GM19397 (cell line): ENCODE measurements around the gene HCN2.

ENCODE experiments used
- ATAC-seq: cut with Tn5 transposase; IDR thresholded peaks from one replicate; pipeline ENCODE4 v1.9.1; 2021; ENCODE audit warnings: mild to moderate bottlenecking, moderate library complexity; ENCODE audit not compliant: unreplicated experiment

Gene HCN2

DNA sequence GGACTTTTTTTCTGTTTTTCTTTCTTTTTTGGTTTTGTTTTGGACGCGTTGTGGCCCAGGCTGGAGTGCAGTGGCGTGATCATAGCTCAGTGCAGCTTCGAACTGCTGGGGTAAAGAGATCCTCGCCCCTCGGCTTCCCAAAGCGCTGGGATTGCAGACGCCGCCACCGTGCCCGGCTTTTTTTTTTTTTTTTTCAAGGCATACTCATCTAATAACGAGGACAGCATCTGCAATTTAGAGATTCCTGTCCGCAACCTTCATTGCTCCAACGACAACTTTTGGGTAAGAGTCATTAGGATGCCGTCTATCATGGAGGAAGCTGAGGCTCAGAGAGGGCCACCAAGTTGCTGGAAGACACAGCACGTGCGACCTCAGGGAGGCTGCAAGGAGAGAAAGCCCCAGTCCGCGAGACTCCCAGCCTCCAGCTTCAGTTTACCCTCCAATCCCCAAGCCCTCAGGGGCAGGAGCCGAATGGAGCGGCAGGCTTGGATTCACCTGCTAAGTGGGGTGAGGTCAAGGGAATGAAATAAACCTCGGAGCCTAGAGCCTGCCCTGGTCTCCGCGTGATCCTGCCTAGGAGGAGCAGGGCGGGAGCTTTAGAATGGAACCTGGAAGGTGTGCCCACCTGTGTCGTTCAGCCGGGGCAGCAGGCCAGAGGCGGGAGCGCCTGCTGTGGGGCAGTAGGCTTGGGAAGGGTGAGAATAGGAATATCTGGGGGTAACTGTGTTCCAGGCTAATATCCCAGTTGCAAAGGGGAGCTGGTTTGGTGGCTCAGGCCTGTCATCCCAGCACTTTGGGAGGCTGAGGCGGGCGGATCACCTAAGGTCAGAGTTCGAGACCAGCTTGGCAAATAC, 44.3 kb downstream of the HCN2 start:
- ATAC-seq: no peak

DNA sequence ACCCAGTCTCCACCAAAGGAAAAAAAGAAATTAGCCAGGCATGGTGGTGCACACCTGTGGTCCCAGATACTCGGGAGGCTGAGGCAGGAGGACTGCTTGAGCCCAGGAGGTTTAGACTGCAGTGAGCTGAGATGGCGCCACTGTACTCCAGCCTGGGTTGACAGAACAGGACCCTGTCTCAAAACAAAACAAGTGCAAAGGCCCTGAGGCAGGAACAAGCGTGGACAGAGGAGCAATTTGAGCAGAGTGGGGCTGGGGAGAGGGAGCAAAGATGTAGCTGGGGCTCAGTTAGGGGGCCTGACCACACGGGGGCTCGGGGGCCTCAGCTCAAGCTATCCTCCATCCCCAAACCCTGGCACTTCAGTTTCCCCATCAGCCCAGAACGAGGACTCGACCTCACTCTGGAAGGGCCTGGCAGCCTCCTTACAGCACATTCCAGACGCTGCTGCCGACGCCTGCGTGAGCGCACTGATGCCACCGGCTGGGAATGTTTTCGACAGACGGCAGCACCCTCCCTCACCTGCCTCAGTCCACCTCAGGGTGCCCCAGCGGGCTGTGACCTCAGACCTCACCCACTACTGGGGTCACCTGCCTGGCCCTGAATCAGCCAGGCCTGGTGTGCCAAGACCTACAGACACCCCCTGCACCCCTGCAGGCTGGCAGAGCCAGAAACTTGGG, 45.4 kb downstream of the HCN2 start:
- ATAC-seq: no peak

DNA sequence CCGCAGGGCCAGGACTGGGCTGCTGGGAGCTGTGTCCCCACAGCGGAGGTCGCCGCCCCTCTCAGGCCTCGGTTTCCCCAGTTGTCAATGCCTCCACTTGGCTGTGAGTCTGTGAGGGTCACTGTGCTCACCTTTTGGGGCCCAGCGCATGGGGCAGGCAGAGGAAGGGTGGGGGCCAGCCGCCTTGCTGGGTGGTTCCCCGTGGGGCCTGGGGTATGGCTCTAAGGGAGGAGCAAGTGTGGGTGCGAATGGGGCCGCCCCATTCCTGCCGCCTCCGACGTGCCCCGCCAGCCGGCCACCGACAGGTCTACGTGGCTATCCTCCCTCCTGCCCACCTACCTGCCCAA, 49.2 kb downstream of the HCN2 start:
- no peak for ATAC-seq

DNA sequence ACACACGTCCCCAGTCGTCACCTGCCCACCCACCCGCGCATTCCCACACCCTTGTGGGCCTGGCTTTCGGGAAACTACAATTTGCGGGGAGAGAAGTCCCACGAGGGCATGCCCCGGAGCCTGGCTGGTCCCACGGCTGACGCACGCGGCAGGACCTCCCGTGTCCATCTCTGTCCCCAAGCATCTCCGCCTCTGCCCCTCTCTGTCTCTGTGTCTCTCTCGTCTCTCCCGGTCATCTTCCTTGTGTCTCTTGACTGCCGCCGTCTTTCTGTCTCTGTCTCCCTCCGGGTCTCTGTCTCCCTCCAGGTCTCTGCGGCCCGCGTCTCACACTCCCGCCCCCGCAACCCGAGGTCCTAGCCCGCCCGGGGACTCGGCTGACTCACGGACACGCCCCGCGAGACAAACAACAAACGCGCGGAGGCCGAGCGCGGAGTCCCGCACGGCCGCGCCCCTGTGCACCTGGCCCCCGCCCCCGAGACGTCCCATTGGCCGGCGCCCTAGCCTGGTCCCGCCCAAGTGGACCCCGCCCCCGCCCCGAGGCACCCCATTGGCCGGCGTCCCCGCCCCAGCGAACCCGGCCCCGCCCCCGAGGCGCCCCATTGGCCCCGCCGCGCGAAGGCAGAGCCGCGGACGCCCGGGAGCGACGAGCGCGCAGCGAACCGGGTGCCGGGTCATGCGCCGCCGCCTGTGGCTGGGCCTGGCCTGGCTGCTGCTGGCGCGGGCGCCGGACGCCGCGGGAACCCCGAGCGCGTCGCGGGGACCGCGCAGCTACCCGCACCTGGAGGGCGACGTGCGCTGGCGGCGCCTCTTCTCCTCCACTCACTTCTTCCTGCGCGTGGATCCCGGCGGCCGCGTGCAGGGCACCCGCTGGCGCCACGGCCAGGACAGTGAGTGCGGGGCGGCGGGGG, 49.8 kb downstream of the HCN2 start, which contains the start of gene FGF22:
FGF22 (plus strand) TSS at position 627 of the 908 bp plus-strand sequence; CDS start at position 674, 47 bp downstream.
- ATAC-seq: peak; percentile 54

DNA sequence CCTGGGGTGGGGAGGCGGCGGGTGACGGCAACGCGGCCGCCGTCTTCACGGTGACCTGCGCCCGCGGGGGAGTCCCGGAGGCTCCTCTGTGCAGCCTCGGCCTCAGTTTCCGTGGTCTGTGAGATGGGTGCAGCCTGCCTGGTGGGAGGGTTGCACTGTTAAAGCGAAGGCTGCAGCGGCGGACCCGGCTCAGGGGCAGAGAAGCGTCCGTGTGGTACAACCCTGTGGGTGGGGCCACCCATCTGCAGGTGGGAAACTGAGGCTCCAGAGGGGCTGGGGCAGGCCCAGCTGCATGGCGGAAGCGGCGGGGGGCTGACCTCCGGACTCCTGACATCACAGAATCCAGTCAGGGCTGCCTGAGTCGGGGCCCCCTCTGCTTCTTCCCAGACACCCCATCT, 50.5 kb downstream of the HCN2 start:
- ATAC-seq: no peak

- ATAC-seq: no peak
These were observed 51.0 kb downstream of the HCN2 start for GRCh38 chr19:640606-641189.

GRCh38 chr19:641702-642101, 52.0 kb downstream of the HCN2 start:
- no peak for ATAC-seq

DNA sequence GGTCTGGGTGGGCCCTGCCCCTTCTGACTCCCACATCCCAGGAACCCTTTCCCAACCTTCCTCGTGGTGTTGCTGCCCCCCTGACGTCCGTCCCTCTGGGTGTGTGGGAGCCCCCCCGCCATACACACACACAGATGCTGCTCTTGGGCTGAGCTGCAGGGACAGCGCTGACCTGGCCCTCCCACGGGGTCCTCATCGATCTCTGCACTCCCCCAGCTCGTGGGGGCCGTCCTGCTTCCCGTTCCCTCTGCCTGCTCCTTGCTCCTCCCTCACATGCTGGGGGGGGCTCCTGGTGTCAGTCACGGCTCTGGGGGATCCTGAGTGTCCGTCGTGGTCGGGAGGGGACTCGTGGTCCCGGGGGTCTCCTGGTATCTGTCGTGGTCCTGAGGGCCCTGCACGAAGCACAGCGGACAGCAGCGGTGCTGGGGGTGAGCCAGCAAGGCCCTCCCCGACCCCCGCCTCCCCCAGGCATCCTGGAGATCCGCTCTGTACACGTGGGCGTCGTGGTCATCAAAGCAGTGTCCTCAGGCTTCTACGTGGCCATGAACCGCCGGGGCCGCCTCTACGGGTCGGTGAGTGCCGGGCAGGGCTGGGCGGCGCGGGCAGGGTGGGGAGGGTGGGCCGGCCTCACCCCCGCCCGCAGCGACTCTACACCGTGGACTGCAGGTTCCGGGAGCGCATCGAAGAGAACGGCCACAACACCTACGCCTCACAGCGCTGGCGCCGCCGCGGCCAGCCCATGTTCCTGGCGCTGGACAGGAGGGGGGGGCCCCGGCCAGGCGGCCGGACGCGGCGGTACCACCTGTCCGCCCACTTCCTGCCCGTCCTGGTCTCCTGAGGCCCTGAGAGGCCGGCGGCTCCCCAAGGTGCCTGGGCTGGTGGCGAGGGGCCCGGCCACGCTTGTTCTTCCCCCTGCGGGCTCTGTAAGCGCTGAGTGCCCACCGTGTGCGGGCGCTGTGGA, 53.4 kb downstream of the HCN2 start:
- ATAC-seq: no peak

GRCh38 chr19:643736-644135, 54.1 kb downstream of the HCN2 start:
- no peak for ATAC-seq

GRCh38 chr19:644363-644762, 54.7 kb downstream of the HCN2 start:
- no peak for ATAC-seq

DNA sequence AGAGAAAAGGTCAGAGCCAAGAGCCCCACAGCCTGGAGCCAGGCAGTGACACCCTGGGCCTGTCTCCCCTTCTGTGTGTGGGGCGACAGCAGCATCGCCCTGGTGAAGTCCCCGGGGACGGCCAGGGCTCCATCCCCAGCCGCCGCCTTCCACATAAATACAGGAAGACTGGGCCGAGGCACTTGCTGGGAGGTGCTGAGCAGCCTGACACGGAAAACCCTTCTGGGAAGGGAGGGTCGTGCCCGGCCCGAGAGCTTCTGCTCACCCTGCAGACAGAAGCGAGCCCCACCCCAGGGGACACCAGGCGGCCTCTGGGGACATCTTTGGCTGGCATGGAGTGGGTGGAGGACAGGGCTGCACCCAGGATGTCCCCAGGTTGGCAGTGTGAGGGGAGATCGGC, 55.1 kb downstream of the HCN2 start:
- no peak for ATAC-seq

DNA sequence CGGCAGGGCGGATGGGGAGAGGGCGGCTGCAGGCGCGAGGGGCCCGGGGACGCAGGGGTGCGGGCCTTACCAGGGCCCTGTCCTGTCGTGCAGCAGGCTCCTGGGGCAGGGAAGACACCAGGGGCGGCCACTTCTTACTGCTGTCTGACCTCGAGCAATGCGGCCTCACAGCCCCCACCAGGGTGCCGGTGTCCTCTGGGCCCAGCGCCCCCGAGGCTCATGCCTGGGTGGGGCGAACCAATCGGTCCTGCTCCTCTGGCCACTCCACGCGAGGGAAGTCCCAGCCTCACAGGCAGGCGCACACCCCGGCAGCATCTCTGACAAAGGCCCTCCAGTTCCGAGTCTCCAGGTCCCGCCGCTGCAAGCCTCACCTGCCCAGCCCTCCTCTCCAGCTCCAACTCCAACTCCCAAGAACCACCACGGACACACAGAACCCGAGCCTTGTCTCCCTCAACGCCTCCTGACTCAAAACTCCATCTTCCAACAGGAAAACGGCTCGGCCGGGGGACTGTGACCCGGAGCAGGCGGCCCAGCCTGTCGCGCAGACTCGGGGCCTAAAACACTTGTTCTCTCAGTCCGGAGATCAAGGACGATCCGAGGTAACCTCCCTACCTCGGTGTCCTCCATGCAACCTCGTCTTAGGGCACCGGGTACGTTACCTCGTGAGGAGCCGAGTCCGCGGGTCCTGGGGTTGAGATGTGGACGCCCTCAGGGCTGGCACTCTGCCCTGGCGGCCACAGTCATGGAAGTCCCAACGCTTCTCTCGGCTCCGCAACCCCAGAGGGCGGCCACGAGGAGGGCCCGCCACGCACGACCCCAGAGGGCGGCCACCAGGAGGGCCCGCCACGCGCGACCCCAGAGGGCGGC, 56.5 kb downstream of the HCN2 start:
- no peak for ATAC-seq

- no peak for ATAC-seq
These were observed 57.3 kb downstream of the HCN2 start for GRCh38 chr19:646779-647565.

DNA sequence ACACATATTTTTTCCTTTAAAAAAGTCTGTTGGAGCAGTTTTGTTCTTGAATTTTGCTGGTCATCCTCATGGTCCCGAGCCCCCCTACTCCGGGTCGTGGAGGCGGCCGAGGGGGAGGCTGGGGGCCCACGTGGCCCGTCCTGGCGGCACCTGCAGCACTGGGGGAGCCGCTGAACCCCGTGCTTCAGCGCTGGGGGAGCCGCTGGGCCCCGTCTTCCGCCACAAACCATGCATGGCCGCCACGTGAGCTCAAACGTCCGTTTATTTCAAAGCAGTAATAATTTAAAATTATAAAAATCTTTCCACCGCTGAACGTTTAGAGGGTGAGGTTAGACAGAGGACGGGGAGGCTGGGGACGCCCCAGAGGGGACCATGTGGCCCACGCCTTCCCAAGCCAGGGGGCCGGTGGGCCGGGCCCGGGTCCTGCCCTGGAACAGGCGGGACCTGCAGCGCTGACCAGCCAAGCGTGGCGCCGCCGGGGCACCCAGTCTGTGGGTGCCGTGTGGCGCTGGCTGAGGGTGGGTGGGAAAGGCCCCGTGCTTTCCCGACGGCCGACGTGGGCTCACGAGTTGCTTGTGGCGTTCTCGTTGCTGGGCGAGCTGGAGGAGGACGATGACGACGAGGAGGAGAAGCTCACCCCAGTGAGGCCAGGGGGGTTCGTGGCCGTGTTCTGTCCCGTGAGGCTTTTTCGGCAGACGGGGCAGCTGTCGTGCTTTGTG, 58.0 kb downstream of the HCN2 start:
- no peak for ATAC-seq

GRCh38 chr19:648305-648704, 58.6 kb downstream of the HCN2 start:
- no peak for ATAC-seq

DNA sequence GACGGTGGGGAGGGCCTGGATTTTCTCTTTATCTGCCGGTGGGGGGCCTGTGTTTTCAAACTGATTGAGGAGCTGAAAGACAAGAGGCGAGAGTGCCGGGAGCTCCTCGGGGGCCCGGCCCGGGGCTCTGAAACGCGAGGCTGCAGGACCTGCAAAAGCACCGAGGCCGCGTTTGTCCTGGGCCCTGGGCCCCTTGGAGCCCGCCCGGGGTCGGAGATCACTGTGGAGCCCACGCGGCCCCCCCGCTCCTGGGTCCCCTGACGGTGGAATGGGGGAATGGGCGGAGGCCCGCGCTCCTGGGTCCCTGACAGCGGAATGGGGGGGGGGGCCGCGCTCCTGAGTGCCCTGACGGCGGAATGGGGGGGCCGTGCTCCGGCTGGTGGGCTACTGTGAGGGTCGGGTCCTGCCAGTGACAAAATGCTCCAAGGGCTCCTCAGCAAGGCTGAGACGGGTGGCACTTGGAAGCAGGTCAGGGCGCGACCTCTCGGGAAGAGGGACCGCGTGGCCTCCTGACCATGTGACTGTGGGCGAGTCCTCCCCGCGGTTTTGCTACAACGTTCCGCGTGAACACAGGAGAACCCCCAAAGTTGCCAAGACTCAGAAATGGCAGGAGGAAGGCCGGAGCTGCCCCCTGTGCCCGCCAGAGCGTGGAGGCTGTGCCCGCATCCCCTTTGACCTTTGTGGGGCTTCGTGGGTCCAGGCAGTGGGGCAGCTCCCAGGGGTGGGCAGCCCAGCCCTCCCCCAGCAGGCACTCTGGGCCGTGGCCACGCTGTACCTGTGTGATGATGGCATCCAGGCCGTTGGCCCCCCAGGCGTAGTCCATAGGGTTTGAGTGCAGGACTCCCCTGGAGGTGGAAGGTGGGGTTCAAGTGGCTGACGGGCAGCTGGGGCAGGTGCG, 59.5 kb downstream of the HCN2 start:
- no peak for ATAC-seq
